GM12878 (cell line): ENCODE measurements around the gene ATP6V1G2. TPM values are rescaled to one million over a fixed set of nuclear protein-coding genes. Genes with fewer than 3 reads are reported as not detected.
A peak's percentile ranks its signal among the peaks of the same experiment; 100 is the strongest.

Source experiments
- ATF7 ChIP-seq: fragments of 450-650 bp; IDR thresholded peaks from 2 replicates; pipeline ENCODE4 v1.6.1; 2016; ENCODE audit warnings: low read depth, mild to moderate bottlenecking
- BCL3 ChIP-seq: IDR thresholded peaks from 2 replicates; pipeline ENCODE4 v1.6.1; 2011; ENCODE audit warnings: borderline replicate concordance, low read depth, mild to moderate bottlenecking, moderate library complexity, low read length; ENCODE audit not compliant: insufficient read depth, poor library complexity, severe bottlenecking
- CREM ChIP-seq: IDR thresholded peaks from 2 replicates; pipeline ENCODE4 v1.6.1; 2014; ENCODE audit warnings: antibody characterized with exemption, low read depth
- E2F8 ChIP-seq: fragments of 450-650 bp; IDR thresholded peaks from 2 replicates; pipeline ENCODE4 v1.6.1; 2018; ENCODE audit warnings: mild to moderate bottlenecking, low read depth, moderate library complexity; ENCODE audit not compliant: partially characterized antibody
- EED ChIP-seq: sonication (generic); IDR thresholded peaks from 2 replicates; pipeline ENCODE4 v1.6.1; 2016; ENCODE audit warnings: antibody characterized with exemption, low read depth
- HDAC2 ChIP-seq: fragments of 200-600 bp; sonication (generic); IDR thresholded peaks from 2 replicates; pipeline ENCODE4 v1.6.1; 2017
- HDAC6 ChIP-seq: fragments of 200-600 bp; sonication (generic); IDR thresholded peaks from one replicate; pipeline ENCODE4 v1.8.0; 2017; ENCODE audit warnings: antibody characterized with exemption; ENCODE audit not compliant: unreplicated experiment
- HDGF ChIP-seq: fragments of 450-650 bp; IDR thresholded peaks from 2 replicates; pipeline ENCODE4 v1.6.1; 2016; ENCODE audit warnings: antibody characterized with exemption
- IRF3 ChIP-seq: fragments of 450-650 bp; IDR thresholded peaks from 2 replicates; pipeline ENCODE4 v1.6.1; 2014; ENCODE audit warnings: mild to moderate bottlenecking
- LARP7 ChIP-seq: fragments of 450-650 bp; IDR thresholded peaks from 2 replicates; pipeline ENCODE4 v1.6.1; 2017; ENCODE audit warnings: mild to moderate bottlenecking
- MLLT1 ChIP-seq: fragments of 450-650 bp; IDR thresholded peaks from 2 replicates; pipeline ENCODE4 v1.6.1; 2016; ENCODE audit warnings: mild to moderate bottlenecking
- NBN ChIP-seq: fragments of 450-650 bp; IDR thresholded peaks from 2 replicates; pipeline ENCODE4 v1.6.1; 2016
- PAX5 ChIP-seq: IDR thresholded peaks from 2 replicates; pipeline ENCODE4 v1.6.1; 2011; ENCODE audit warnings: low read depth, low read length, borderline replicate concordance
- RFX5 ChIP-seq: IDR thresholded peaks from 2 replicates; pipeline ENCODE4 v1.6.1; 2011; ENCODE audit warnings: low read depth, low read length, improper control_type of control experiment
- SUZ12 ChIP-seq: fragments of 200-600 bp; sonication (generic); IDR thresholded peaks from one replicate; pipeline ENCODE4 v1.6.1; 2018; ENCODE audit warnings: antibody characterized with exemption, mild to moderate bottlenecking; ENCODE audit not compliant: unreplicated experiment
- TAF1 ChIP-seq: IDR thresholded peaks from 2 replicates; pipeline ENCODE4 v1.6.1; 2011; ENCODE audit warnings: mild to moderate bottlenecking, low read depth, low read length, borderline replicate concordance
- TBL1XR1 ChIP-seq: IDR thresholded peaks from 2 replicates; pipeline ENCODE4 v1.6.1; 2012; ENCODE audit warnings: low read depth, low read length, improper control_type of control experiment
- USF1 ChIP-seq: IDR thresholded peaks from 2 replicates; pipeline ENCODE4 v1.6.1; 2011; ENCODE audit warnings: borderline replicate concordance, low read depth, mild to moderate bottlenecking, moderate library complexity, mixed read lengths, low read length; ENCODE audit not compliant: insufficient read depth; ENCODE audit errors: extremely low read length
- USF2 ChIP-seq: IDR thresholded peaks from 2 replicates; pipeline ENCODE4 v1.6.1; 2011; ENCODE audit warnings: low read depth, low read length, improper control_type of control experiment, borderline replicate concordance
- ZBTB33 ChIP-seq: fragments of 450-650 bp; IDR thresholded peaks from 2 replicates; pipeline ENCODE4 v1.6.1; 2017; ENCODE audit warnings: mild to moderate bottlenecking
- polyA plus RNA-seq, 11 experiments: library from polyadenylated mRNA; depleted of rRNA in 4 of 11; unstranded in 6 of 11; stranded (reverse) in 5 of 11; fragments of >200 nt; fragmentation: Nextera tagmentation in 4 of 11; fragmentation: Illumina TruSeq in 1 of 11; extraction: Ambion mirVana in 4 of 11; extraction: Trizol in 1 of 11; gene quantifications; 1 replicate in 1 of 11; 2 replicates in 10 of 11; pipeline versions ENCODE4 v1.2.1 to v1.2.3, GENCODE V29; 2011 to 2016; ENCODE audit warnings: inconsistent platforms in 2 of 11, missing spikeins in 2 of 11, low read depth in 1 of 11
- total RNA-seq, 4 experiments: library from RNA; depleted of rRNA in 3 of 4; stranded (reverse); fragments of >200 nt in 3 of 4; fragmentation: Illumina TruSeq in 1 of 4; extraction: Trizol in 1 of 4; gene quantifications; 2 replicates each; pipeline versions ENCODE4 v1.2.1 to v1.2.3, GENCODE V29; 2013 to 2021

The ATP6V1G2 gene
- total and polyA plus RNA-seq, 10 of the 15 experiments (the other 5 are each of a cell fraction or from before 2014, with no cell fraction given): 0.45 to 8.9 (median 2.8) TPM

- TF ChIP-seq EED: peak; percentile 98
- no peak for TF ChIP-seq E2F8
- TF ChIP-seq PAX5: peak; percentile 81
- TF ChIP-seq USF1: peak; percentile 70
- peak; percentile 77 for TF ChIP-seq CREM
- no peak for TF ChIP-seq LARP7
- TF ChIP-seq NBN: peak; percentile 95
- no peak for TF ChIP-seq HDAC6
- TF ChIP-seq BCL3: peak; percentile 89
- 0 out of 2 replicates have a peak, but pooled peaks have one; percentile 61 for TF ChIP-seq MLLT1
- TF ChIP-seq TAF1: 0 out of 2 replicates have a peak, but pooled peaks have one; percentile 15
- no peak for TF ChIP-seq IRF3
- peak; percentile 93; the same call in 1 of the 2 replicates for TF ChIP-seq HDGF
- peak; percentile 61; the same call in 1 of the 2 replicates for TF ChIP-seq USF2
- no peak for TF ChIP-seq RFX5
- TF ChIP-seq HDAC2: peak; percentile 51; the same call in 1 of the 2 replicates
- TF ChIP-seq ZBTB33: no peak
- TF ChIP-seq TBL1XR1: peak; percentile 86
- TF ChIP-seq SUZ12: no peak
- TF ChIP-seq ATF7: peak; percentile 75
These were observed 22.1 kb upstream of the ATP6V1G2 start (continued) for GRCh38 chr6:31568537-31568961.
